HepG2 (cell line): ENCODE results near the gene LHPP. TPM values are rescaled to one million over a fixed set of nuclear protein-coding genes. Genes with fewer than 3 reads are reported as not detected.

Experiments
- ARNT ChIP-seq: fragments of 450-650 bp; IDR thresholded peaks from 2 replicates; pipeline ENCODE4 v1.6.1; 2017
- ATF3 ChIP-seq: sonication (generic); formaldehyde crosslinking; IDR thresholded peaks from 2 replicates; pipeline ENCODE4 v1.4.0; 2020; ENCODE audit warnings: missing genetic modification reagents
- ETV5 ChIP-seq: IDR thresholded peaks from 2 replicates; pipeline ENCODE4 v1.6.1; 2018; ENCODE audit warnings: missing biosample characterization, missing genetic modification reagents, inconsistent platforms, borderline replicate concordance
- FOXK1 ChIP-seq: sonication (generic); formaldehyde crosslinking; IDR thresholded peaks from 2 replicates; pipeline ENCODE4 v1.4.0; 2020; ENCODE audit warnings: low read depth, missing genetic modification reagents, borderline replicate concordance
- GTF3A ChIP-seq: sonication (generic); formaldehyde crosslinking; conservative IDR thresholded peaks from 2 replicates; pipeline ENCODE4 v1.4.0; 2020; ENCODE audit warnings: mild to moderate bottlenecking, missing genetic modification reagents
- HMGXB4 ChIP-seq, 2 experiments: sonication (generic) in 1 of 2; formaldehyde crosslinking in 1 of 2; IDR thresholded peaks; 2 replicates each; pipeline versions ENCODE4 v1.4.0 to v1.6.1; 2018 to 2020; ENCODE audit warnings: missing genetic modification reagents in 2 of 2, borderline replicate concordance in 1 of 2, low read depth in 1 of 2, mild to moderate bottlenecking in 1 of 2, missing biosample characterization in 1 of 2
- IRF1 ChIP-seq: sonication (generic); formaldehyde crosslinking; IDR thresholded peaks from 2 replicates; pipeline ENCODE4 v1.4.0; 2020; ENCODE audit warnings: low read depth, mild to moderate bottlenecking, missing genetic modification reagents
- IRF9 ChIP-seq: sonication (generic); formaldehyde crosslinking; IDR thresholded peaks from 2 replicates; pipeline ENCODE4 v1.8.0; 2022; ENCODE audit warnings: missing genetic modification reagents, mild to moderate bottlenecking, borderline replicate concordance
- KDM6A ChIP-seq: IDR thresholded peaks from 2 replicates; pipeline ENCODE4 v1.6.1; 2016; ENCODE audit warnings: low read depth
- PITX1 ChIP-seq: sonication (generic); formaldehyde crosslinking; IDR thresholded peaks from 2 replicates; pipeline ENCODE4 v1.5.1; 2020; ENCODE audit warnings: mild to moderate bottlenecking, missing genetic modification reagents
- SALL1 ChIP-seq: sonication (generic); formaldehyde crosslinking; IDR thresholded peaks from 2 replicates; pipeline ENCODE4 v1.8.0; 2022; ENCODE audit warnings: mild to moderate bottlenecking, missing genetic modification reagents
- SNAI1 ChIP-seq: sonication (generic); formaldehyde crosslinking; IDR thresholded peaks from 2 replicates; pipeline ENCODE4 v1.5.0; 2020; ENCODE audit warnings: mild to moderate bottlenecking, missing genetic modification reagents, borderline replicate concordance
- ZBTB3 ChIP-seq: sonication (generic); formaldehyde crosslinking; IDR thresholded peaks from 2 replicates; pipeline ENCODE4 v1.4.0; 2020; ENCODE audit warnings: low read depth, mild to moderate bottlenecking, moderate library complexity, missing genetic modification reagents, borderline replicate concordance
- ZNF280B ChIP-seq: sonication (generic); formaldehyde crosslinking; IDR thresholded peaks from 2 replicates; pipeline ENCODE4 v1.5.0; 2020; ENCODE audit warnings: missing genetic modification reagents, mild to moderate bottlenecking, borderline replicate concordance
- ZNF451 ChIP-seq: sonication (generic); formaldehyde crosslinking; IDR thresholded peaks from 2 replicates; pipeline ENCODE4 v1.5.0; 2020; ENCODE audit warnings: mild to moderate bottlenecking, missing genetic modification reagents
- ZNF7 ChIP-seq: IDR thresholded peaks from 2 replicates; pipeline ENCODE4 v1.6.1; 2016; ENCODE audit warnings: missing biosample characterization, missing genetic modification reagents
- ZNF841 ChIP-seq: sonication (generic); formaldehyde crosslinking; IDR thresholded peaks from 2 replicates; pipeline ENCODE4 v1.8.1; 2023; ENCODE audit warnings: missing genetic modification reagents, borderline replicate concordance
- ZSCAN21 ChIP-seq: sonication (generic); formaldehyde crosslinking; IDR thresholded peaks from 2 replicates; pipeline ENCODE4 v1.8.0; 2022; ENCODE audit warnings: mild to moderate bottlenecking, missing genetic modification reagents, moderate library complexity, borderline replicate concordance
- polyA plus RNA-seq, 8 experiments: library from polyadenylated mRNA; depleted of rRNA in 3 of 8; stranded (reverse) in 7 of 8; unstranded in 1 of 8; fragments of >200 nt; fragmentation: Illumina TruSeq in 4 of 8; extraction: Trizol in 4 of 8; gene quantifications; 2 replicates each; pipeline versions ENCODE4 v1.2.1 to v1.2.3, GENCODE V29; 2011 to 2016; ENCODE audit warnings: low read depth in 4 of 8, missing spikeins in 1 of 8, mixed read lengths in 1 of 8; ENCODE audit not compliant: insufficient read depth in 1 of 8
- total RNA-seq, 5 experiments: library from RNA; depleted of rRNA; stranded (reverse); fragments of >200 nt; fragmentation: Illumina TruSeq; extraction: Trizol; gene quantifications; 2 replicates each; pipeline ENCODE4 v1.2.3, GENCODE V29; 2016; ENCODE audit warnings: low read depth in 1 of 5
- TF ChIP-seq, protein P1 (sequence below): sonication (generic); formaldehyde crosslinking; IDR thresholded peaks from 2 replicates; pipeline ENCODE4 v1.5.1; 2020; ENCODE audit warnings: mild to moderate bottlenecking, moderate library complexity, missing genetic modification reagents
- TF ChIP-seq, protein P2 (sequence below): IDR thresholded peaks from 2 replicates; pipeline ENCODE4 v1.6.1; 2016; ENCODE audit warnings: low read depth, control low read depth

The LHPP gene
- total and polyA plus RNA-seq, 2 of the 13 experiments (the other 11 are each of a cell fraction or from before 2014, with no cell fraction given) = 5.2 to 13.1 TPM

GRCh38 chr10:124539935-124540641 is 78.5 kb downstream of the LHPP start (continued):
- TF ChIP-seq IRF1 (no peak), SALL1 (CRISPR knock-in tag) (peak; percentile 41; the same call in 1 of the 2 replicates), HMGXB4 (CRISPR knock-in tag; IDR thresholded peaks at IDR 0.05; ENCODE audit: borderline replicate concordance in 1 of 2, low read depth in 1 of 2) (peak; percentile 35 to 57; a peak in 2 of 4 replicates), ZNF7 (CRISPR knock-in tag) (no peak), ZSCAN21 (CRISPR knock-in tag) (no peak), ZNF280B (CRISPR knock-in tag) (no peak; the same call in 1 of the 2 replicates), ZNF841 (no peak), IRF9 (CRISPR knock-in tag) (no peak), ZNF451 (CRISPR knock-in tag) (no peak), FOXK1 (CRISPR knock-in tag) (no peak), SNAI1 (CRISPR knock-in tag) (no peak), GTF3A (CRISPR knock-in tag) (no peak), ZBTB3 (CRISPR knock-in tag) (no peak), ETV5 (CRISPR knock-in tag) (no peak), ARNT (no peak), ATF3 (CRISPR knock-in tag) (no peak), PITX1 (CRISPR knock-in tag) (0 out of 2 replicates have a peak, but pooled peaks have one; percentile 45), KDM6A (no peak)
- TF ChIP-seq, protein P1, sequence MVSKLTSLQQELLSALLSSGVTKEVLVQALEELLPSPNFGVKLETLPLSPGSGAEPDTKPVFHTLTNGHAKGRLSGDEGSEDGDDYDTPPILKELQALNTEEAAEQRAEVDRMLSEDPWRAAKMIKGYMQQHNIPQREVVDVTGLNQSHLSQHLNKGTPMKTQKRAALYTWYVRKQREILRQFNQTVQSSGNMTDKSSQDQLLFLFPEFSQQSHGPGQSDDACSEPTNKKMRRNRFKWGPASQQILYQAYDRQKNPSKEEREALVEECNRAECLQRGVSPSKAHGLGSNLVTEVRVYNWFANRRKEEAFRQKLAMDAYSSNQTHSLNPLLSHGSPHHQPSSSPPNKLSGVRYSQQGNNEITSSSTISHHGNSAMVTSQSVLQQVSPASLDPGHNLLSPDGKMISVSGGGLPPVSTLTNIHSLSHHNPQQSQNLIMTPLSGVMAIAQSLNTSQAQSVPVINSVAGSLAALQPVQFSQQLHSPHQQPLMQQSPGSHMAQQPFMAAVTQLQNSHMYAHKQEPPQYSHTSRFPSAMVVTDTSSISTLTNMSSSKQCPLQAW (CRISPR knock-in tag) = no peak
- TF ChIP-seq, protein P2, sequence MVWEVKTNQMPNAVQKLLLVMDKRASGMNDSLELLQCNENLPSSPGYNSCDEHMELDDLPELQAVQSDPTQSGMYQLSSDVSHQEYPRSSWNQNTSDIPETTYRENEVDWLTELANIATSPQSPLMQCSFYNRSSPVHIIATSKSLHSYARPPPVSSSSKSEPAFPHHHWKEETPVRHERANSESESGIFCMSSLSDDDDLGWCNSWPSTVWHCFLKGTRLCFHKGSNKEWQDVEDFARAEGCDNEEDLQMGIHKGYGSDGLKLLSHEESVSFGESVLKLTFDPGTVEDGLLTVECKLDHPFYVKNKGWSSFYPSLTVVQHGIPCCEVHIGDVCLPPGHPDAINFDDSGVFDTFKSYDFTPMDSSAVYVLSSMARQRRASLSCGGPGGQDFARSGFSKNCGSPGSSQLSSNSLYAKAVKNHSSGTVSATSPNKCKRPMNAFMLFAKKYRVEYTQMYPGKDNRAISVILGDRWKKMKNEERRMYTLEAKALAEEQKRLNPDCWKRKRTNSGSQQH (CRISPR knock-in tag) = no peak
